Lung (tissue), 12 donors: ENCODE data around the gene DOK4. TPM values are rescaled to one million over a fixed set of nuclear protein-coding genes. Genes with fewer than 3 reads are reported as not detected.
A peak's percentile ranks its signal among the peaks of the same experiment; 100 is the strongest.

Source experiments
- ATAC-seq: fragments of 200-7000 bp; cut with Tn5 transposase; one replicate; pipeline ENCODE4 v1.9.1; 2020; ENCODE audit warnings: moderate number of reproducible peaks; ENCODE audit not compliant: insufficient read depth, low FRiP score
- DNase-seq, 3 donors: peaks; one replicate each; pipeline ENCODE4 v3.0.0-alpha.2; 2013 to 2017
- H3K27ac ChIP-seq, 2 donors: one replicate each; pipeline ENCODE4 v1.5.1; 2013; ENCODE audit warnings: mild to moderate bottlenecking in 2 of 2, moderate library complexity in 2 of 2, control low read depth in 1 of 2, inconsistent platforms in 1 of 2, low read depth in 1 of 2, low read length in 1 of 2
- H3K27me3 ChIP-seq, 3 donors: one replicate each; pipeline ENCODE4 v1.5.1; 2013; ENCODE audit warnings: low read length in 2 of 3; ENCODE audit not compliant: control insufficient read depth in 3 of 3, insufficient read depth in 3 of 3
- H3K36me3 ChIP-seq, 4 donors: one replicate each; pipeline ENCODE4 v1.5.1; 2013; ENCODE audit warnings: low read length in 4 of 4, mild to moderate bottlenecking in 1 of 4, moderate library complexity in 1 of 4; ENCODE audit not compliant: control insufficient read depth in 4 of 4, insufficient read depth in 4 of 4
- H3K4me1 ChIP-seq, 5 donors: one replicate each; pipeline ENCODE4 v1.5.1; 2013; ENCODE audit warnings: low read length in 5 of 5, mild to moderate bottlenecking in 2 of 5, moderate library complexity in 1 of 5; ENCODE audit not compliant: control insufficient read depth in 5 of 5, insufficient read depth in 5 of 5
- H3K4me3 ChIP-seq: one replicate; pipeline ENCODE4 v1.5.1; 2013; ENCODE audit warnings: mild to moderate bottlenecking, control low read depth, moderate library complexity
- H3K9ac ChIP-seq, 2 donors: one replicate each; pipeline ENCODE4 v1.5.1; 2013; ENCODE audit warnings: low read length in 2 of 2, control low read depth in 1 of 2; ENCODE audit not compliant: insufficient read depth in 1 of 2
- H3K9me3 ChIP-seq, 4 donors: one replicate each; pipeline ENCODE4 v1.5.1; 2013; ENCODE audit warnings: low read length in 3 of 4, mild to moderate bottlenecking in 1 of 4, moderate library complexity in 1 of 4; ENCODE audit not compliant: control insufficient read depth in 4 of 4, insufficient read depth in 3 of 4
- CTCF ChIP-seq: IDR thresholded peaks from 2 replicates; pipeline ENCODE4 v1.5.1; 2012; ENCODE audit warnings: mild to moderate bottlenecking; ENCODE audit errors: control extremely low read depth, extremely low read depth
- WGBS, 2 donors: extraction: QIAGEN DNeasy Blood & Tissue Kit; methylation state at CpG; one replicate each; pipeline ENCODE4 v1.1.7; 2013; 5-methylcytosine and 5-hydroxymethylcytosine counted together
- polyA plus RNA-seq, 2 donors: library from polyadenylated mRNA; stranded (reverse); fragments of 200-250 nt; gene quantifications; one replicate each; pipeline ENCODE4 v1.2.1, GENCODE V29; 2013
- total RNA-seq, 2 donors: library from RNA; depleted of rRNA in 1 of 2; stranded (reverse); fragments of >200 nt in 1 of 2; gene quantifications; one replicate each; pipeline ENCODE4 v1.2.1, GENCODE V29; 2014 to 2021
- donor health status: control.
- donor health status: control.
- donor health status: Bipolar disorder and iron deficiency.
- donor health status: healthy.
- donor health status: DM: yes; HTN: yes; CAD: no.

The DOK4 gene
- total and polyA plus RNA-seq, 4 donors: 19.7 to 58.2 (median 51.1) TPM

- Histone ChIP-seq H3K4me1 (peaks cover 0 to 38% (median 15%) of the 10 kb centered on the region in 5 donors), H3K9ac (no peak overlapping the region), H3K36me3 (no peaks in the 10 kb centered on the region), H3K27me3 (no peaks in the 10 kb centered on the region), H3K4me3 (no peak overlapping the region), H3K27ac (peak overlapping the region in 1 of 2 donors; percentile 11), H3K9me3 (no peaks in the 10 kb centered on the region)
- no peak for TF ChIP-seq CTCF
- DNase-seq (no peak), ATAC-seq (no peak)
- 95% methylated on average over 7 of the region's 7 CpGs for WGBS, 2 donors
These were observed 48.1 kb upstream of the DOK4 start for GRCh38 chr16:57534337-57534880.

GRCh38 chr16:57533431-57534336, 47.4 kb upstream of the DOK4 start:
- WGBS, 2 donors: 42 to 44% methylated on average over 19 of the region's 19 CpGs
- H3K4me1 ChIP-seq: peaks cover 0 to 38% (median 15%) of the 10 kb centered on the region in 5 donors
- H3K36me3 ChIP-seq: no peaks in the 10 kb centered on the region
- H3K9ac ChIP-seq: no peak overlapping the region
- ATAC-seq (no peak), DNase-seq (peak in 2 of 3 donors; percentile 27 to 59)
- H3K27me3 ChIP-seq: no peaks in the 10 kb centered on the region
- H3K27ac ChIP-seq: peak overlapping the region in 1 of 2 donors; percentile 55
- TF ChIP-seq CTCF: no peak
- no peak overlapping the region for H3K4me3 ChIP-seq
- H3K9me3 ChIP-seq: no peaks in the 10 kb centered on the region

GRCh38 chr16:57532266-57532625, 46.0 kb upstream of the DOK4 start:
- Histone ChIP-seq H3K27ac (peak overlapping the region in 1 of 2 donors; percentile 52), H3K4me3 (no peak overlapping the region), H3K9me3 (no peaks in the 10 kb centered on the region), H3K9ac (no peak overlapping the region), H3K36me3 (peaks cover 0 to 5% (median 0%) of the 10 kb centered on the region in 4 donors), H3K27me3 (no peaks in the 10 kb centered on the region), H3K4me1 (peaks cover 0 to 34% (median 15%) of the 10 kb centered on the region in 5 donors)
- TF ChIP-seq CTCF: no peak
- DNase-seq (no peak), ATAC-seq (no peak)
- 70 to 72% methylated on average over 7 of the region's 7 CpGs for WGBS, 2 donors
